ENCODE measurements around the gene MTHFD1. TPM values are rescaled to one million over a fixed set of nuclear protein-coding genes. Genes with fewer than 3 reads are reported as not detected.

Gene MTHFD1
- total and polyA plus RNA-seq, 9 of the 15 experiments (the other 6 are each of a cell fraction or from before 2014, with no cell fraction given) = 66.7 to 158 (median 90.9) TPM

DNA sequence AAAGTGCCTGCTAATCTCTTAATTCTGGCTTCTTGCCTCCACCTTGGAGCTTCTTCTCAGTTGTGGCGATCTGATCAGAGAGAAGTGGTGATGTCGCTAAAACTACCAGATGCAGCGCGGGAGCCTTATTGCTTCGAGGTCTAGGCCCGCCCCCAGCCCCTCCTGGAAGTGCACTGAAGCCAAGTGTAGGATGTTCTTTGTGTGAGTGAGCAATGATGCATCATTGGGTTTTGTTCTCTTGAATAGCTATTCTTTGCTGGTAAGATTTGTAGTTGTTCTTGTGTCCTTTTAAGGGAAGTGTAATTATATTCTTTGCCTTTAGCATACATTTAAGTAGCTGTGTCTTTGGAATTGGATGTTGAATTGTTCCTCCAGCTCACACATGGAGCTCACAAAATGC, 35.8 kb downstream of the MTHFD1 start (continued):
- TF ChIP-seq, protein P1, sequence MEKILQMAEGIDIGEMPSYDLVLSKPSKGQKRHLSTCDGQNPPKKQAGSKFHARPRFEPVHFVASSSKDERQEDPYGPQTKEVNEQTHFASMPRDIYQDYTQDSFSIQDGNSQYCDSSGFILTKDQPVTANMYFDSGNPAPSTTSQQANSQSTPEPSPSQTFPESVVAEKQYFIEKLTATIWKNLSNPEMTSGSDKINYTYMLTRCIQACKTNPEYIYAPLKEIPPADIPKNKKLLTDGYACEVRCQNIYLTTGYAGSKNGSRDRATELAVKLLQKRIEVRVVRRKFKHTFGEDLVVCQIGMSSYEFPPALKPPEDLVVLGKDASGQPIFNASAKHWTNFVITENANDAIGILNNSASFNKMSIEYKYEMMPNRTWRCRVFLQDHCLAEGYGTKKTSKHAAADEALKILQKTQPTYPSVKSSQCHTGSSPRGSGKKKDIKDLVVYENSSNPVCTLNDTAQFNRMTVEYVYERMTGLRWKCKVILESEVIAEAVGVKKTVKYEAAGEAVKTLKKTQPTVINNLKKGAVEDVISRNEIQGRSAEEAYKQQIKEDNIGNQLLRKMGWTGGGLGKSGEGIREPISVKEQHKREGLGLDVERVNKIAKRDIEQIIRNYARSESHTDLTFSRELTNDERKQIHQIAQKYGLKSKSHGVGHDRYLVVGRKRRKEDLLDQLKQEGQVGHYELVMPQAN (IDR thresholded peaks at IDR 0.05; ENCODE audit: borderline replicate concordance) = no peak

GRCh38 chr14:64434528-64434927, 46.4 kb downstream of the MTHFD1 start:
- Histone ChIP-seq H3K9ac (ENCODE audit: insufficient read depth in 1 of 2, low read depth in 2 of 2, low read length in 2 of 2) (no peak overlapping the region), H3K27ac (ENCODE audit: extremely low read depth, low read depth, low read length) (no peak overlapping the region), H3K4me2 (ENCODE audit: insufficient read depth, low read length) (no peak overlapping the region), H3K4me3 (no peak overlapping the region), H3K36me3 (ENCODE audit: control insufficient read depth, insufficient read depth, low read length) (peaks cover 90% of the 10 kb centered on the region), H3K9me3 (replicated peaks; ENCODE audit: control insufficient read depth, insufficient read depth, low read depth, low read length) (no peaks in the 10 kb centered on the region), H3K9me1 (ENCODE audit: control insufficient read depth, insufficient read depth, low read length) (no peaks in the 10 kb centered on the region), H3K27me3 (ENCODE audit: control insufficient read depth in 2 of 2, insufficient read depth in 2 of 2, low read length in 2 of 2) (no peaks in the 10 kb centered on the region), H4K20me1 (replicated peaks; ENCODE audit: control insufficient read depth, insufficient read depth, low read length) (no peaks in the 10 kb centered on the region), H2AFZ (ENCODE audit: low read depth, low read length) (no peak overlapping the region), H3K4me1 (replicated peaks in 1 of 2; ENCODE audit: control insufficient read depth in 2 of 2, insufficient read depth in 2 of 2, low read length in 2 of 2) (no peaks in the 10 kb centered on the region), H3K79me2 (ENCODE audit: control insufficient read depth, insufficient read depth, low read length) (no peaks in the 10 kb centered on the region)
- ChIA-PET POLR2A (interaction anchor here (1.2 kb wide), 1 partner anchor 18 kb away, joined by 4 read pairs; no protein-coding TSS in a partner anchor), CTCF (ENCODE audit: low intra/inter-chr PET ratio) (no interaction called here)
- in situ Hi-C loops (cut with MboI) = no loop called here
- WGBS (ENCODE audit: insufficient coverage, low coverage, missing lambda C conversion rate) = 87% methylated on average over 3 of the region's 3 CpGs
- TF ChIP-seq PRPF4 (IDR thresholded peaks at IDR 0.05; ENCODE audit: insufficient read depth, low read depth, low read length, poor library complexity, severe bottlenecking) (no peak), EZH2 (IDR thresholded peaks at IDR 0.05; ENCODE audit: borderline replicate concordance, low read depth, low read length) (no peak), BACH1 (tag; IDR thresholded peaks at IDR 0.05) (no peak), DNMT1 (IDR thresholded peaks at IDR 0.05) (no peak), XRCC5 (IDR thresholded peaks at IDR 0.05; ENCODE audit: low read depth, low read length) (no peak), UBTF (IDR thresholded peaks at IDR 0.05; ENCODE audit: borderline replicate concordance in 1 of 2, low read depth in 2 of 2, low read length in 2 of 2) (no peak), TAF9B (IDR thresholded peaks at IDR 0.05; ENCODE audit: partially characterized antibody) (no peak), GTF2E2 (tag; IDR thresholded peaks at IDR 0.05) (no peak)
- TF ChIP-seq, protein P2, sequence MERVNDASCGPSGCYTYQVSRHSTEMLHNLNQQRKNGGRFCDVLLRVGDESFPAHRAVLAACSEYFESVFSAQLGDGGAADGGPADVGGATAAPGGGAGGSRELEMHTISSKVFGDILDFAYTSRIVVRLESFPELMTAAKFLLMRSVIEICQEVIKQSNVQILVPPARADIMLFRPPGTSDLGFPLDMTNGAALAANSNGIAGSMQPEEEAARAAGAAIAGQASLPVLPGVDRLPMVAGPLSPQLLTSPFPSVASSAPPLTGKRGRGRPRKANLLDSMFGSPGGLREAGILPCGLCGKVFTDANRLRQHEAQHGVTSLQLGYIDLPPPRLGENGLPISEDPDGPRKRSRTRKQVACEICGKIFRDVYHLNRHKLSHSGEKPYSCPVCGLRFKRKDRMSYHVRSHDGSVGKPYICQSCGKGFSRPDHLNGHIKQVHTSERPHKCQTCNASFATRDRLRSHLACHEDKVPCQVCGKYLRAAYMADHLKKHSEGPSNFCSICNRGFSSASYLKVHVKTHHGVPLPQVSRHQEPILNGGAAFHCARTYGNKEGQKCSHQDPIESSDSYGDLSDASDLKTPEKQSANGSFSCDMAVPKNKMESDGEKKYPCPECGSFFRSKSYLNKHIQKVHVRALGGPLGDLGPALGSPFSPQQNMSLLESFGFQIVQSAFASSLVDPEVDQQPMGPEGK (CRISPR knock-in tag; IDR thresholded peaks at IDR 0.05; ENCODE audit: borderline replicate concordance) = no peak
- FAIRE-seq = no peak
- intact Hi-C loops (cut with micrococcal nuclease) = no loop called here
- ATAC-seq = no peak
- no peak for DNase-seq (ENCODE audit: extremely low read depth in 1 of 4, low spot score in 3 of 4)
- BruUV-seq (replicated peaks) = no TSS peak
